ENCODE data around the gene OR8B12.

The OR8B12 gene

GRCh38 chr11:124570160-124570559, 26.7 kb upstream of the OR8B12 start:
- no peaks in the 10 kb centered on the region for H3K4me1 ChIP-seq (ENCODE audit: control insufficient read depth, insufficient read depth, low read length)
- H3K9me3 ChIP-seq (ENCODE audit: control insufficient read depth, insufficient read depth, low read length): no peaks in the 10 kb centered on the region
- WGBS (ENCODE audit: insufficient coverage, insufficient read length): no CpG with 5 or more reads among the region's 7 CpGs
- no peak for DNase-seq (ENCODE audit: low read depth, low spot score)
- no peaks in the 10 kb centered on the region for H3K27me3 ChIP-seq (ENCODE audit: control insufficient read depth, insufficient read depth, low read length)
- H3K36me3 ChIP-seq (ENCODE audit: control insufficient read depth, insufficient read depth, low read length): no peaks in the 10 kb centered on the region
- H3K4me3 ChIP-seq (ENCODE audit: low read length): no peak overlapping the region
- H3K27ac ChIP-seq (ENCODE audit: low read length): no peak overlapping the region

GRCh38 chr11:124569697-124570096, 26.2 kb upstream of the OR8B12 start, which contains the start of gene OR8A1:
Gene OR8A1 (plus strand): TSS chr11:124569997. CDS start chr11:124570120, 123 bp downstream.
- DNase-seq (ENCODE audit: low read depth, low spot score): no peak
- no peaks in the 10 kb centered on the region for H3K9me3 ChIP-seq (ENCODE audit: control insufficient read depth, insufficient read depth, low read length)
- no peaks in the 10 kb centered on the region for H3K4me1 ChIP-seq (ENCODE audit: control insufficient read depth, insufficient read depth, low read length)
- no peak within 1 kb of the TSS for H3K27ac ChIP-seq (ENCODE audit: low read length)
- H3K4me3 ChIP-seq (ENCODE audit: low read length): no peak within 1 kb of the TSS
- H3K36me3 ChIP-seq (ENCODE audit: control insufficient read depth, insufficient read depth, low read length): no peaks in the 10 kb centered on the region
- H3K27me3 ChIP-seq (ENCODE audit: control insufficient read depth, insufficient read depth, low read length): no peaks in the 10 kb centered on the region
- no CpG with 5 or more reads among the region's 4 CpGs for WGBS (ENCODE audit: insufficient coverage, insufficient read length)

GRCh38 chr11:124556828-124557227, 13.4 kb upstream of the OR8B12 start:
- Histone ChIP-seq H3K27me3 (ENCODE audit: control insufficient read depth, insufficient read depth, low read length) (no peaks in the 10 kb centered on the region), H3K27ac (ENCODE audit: low read length) (no peak overlapping the region), H3K9me3 (ENCODE audit: control insufficient read depth, insufficient read depth, low read length) (no peaks in the 10 kb centered on the region), H3K4me3 (ENCODE audit: low read length) (no peak overlapping the region), H3K4me1 (ENCODE audit: control insufficient read depth, insufficient read depth, low read length) (no peaks in the 10 kb centered on the region; the same call in 1 of the 2 replicates), H3K36me3 (ENCODE audit: control insufficient read depth, insufficient read depth, low read length) (no peaks in the 10 kb centered on the region)
- WGBS (ENCODE audit: insufficient coverage, insufficient read length): 100% methylated on average over 1 of the region's 2 CpGs
- no peak for DNase-seq (ENCODE audit: low read depth, low spot score)

- no CpG with 5 or more reads among the region's 4 CpGs for WGBS (ENCODE audit: insufficient coverage, insufficient read length)
- Histone ChIP-seq H3K4me1 (ENCODE audit: control insufficient read depth, insufficient read depth, low read length) (no peaks in the 10 kb centered on the region; the same call in 1 of the 2 replicates), H3K9me3 (ENCODE audit: control insufficient read depth, insufficient read depth, low read length) (no peaks in the 10 kb centered on the region), H3K27ac (ENCODE audit: low read length) (no peak overlapping the region), H3K4me3 (ENCODE audit: low read length) (no peak overlapping the region), H3K27me3 (ENCODE audit: control insufficient read depth, insufficient read depth, low read length) (no peaks in the 10 kb centered on the region), H3K36me3 (ENCODE audit: control insufficient read depth, insufficient read depth, low read length) (no peaks in the 10 kb centered on the region)
- DNase-seq (ENCODE audit: low read depth, low spot score): no peak
Measured at GRCh38 chr11:124551987-124552386, 8.5 kb upstream of the OR8B12 start.

- no peak overlapping the region for H3K27ac ChIP-seq (ENCODE audit: low read length)
- no CpG with 5 or more reads among the region's 6 CpGs for WGBS (ENCODE audit: insufficient coverage, insufficient read length)
- H3K4me1 ChIP-seq (ENCODE audit: control insufficient read depth, insufficient read depth, low read length): no peaks in the 10 kb centered on the region; the same call in 1 of the 2 replicates
- no peaks in the 10 kb centered on the region for H3K36me3 ChIP-seq (ENCODE audit: control insufficient read depth, insufficient read depth, low read length)
- H3K27me3 ChIP-seq (ENCODE audit: control insufficient read depth, insufficient read depth, low read length): no peaks in the 10 kb centered on the region
- H3K9me3 ChIP-seq (ENCODE audit: control insufficient read depth, insufficient read depth, low read length): no peaks in the 10 kb centered on the region
- H3K4me3 ChIP-seq (ENCODE audit: low read length): no peak overlapping the region
- DNase-seq (ENCODE audit: low read depth, low spot score): no peak
Measured at GRCh38 chr11:124551189-124551588, 7.7 kb upstream of the OR8B12 start.

GRCh38 chr11:124543145-124543544, 309 bp downstream of the OR8B12 start:
- no CpG with 5 or more reads among the region's 6 CpGs for whole genome bisulfite sequencing (ENCODE audit: insufficient coverage, insufficient read length)
- Histone ChIP-seq H3K4me1 (ENCODE audit: control insufficient read depth, insufficient read depth, low read length) (no peaks in the 10 kb centered on the region), H3K36me3 (ENCODE audit: control insufficient read depth, insufficient read depth, low read length) (no peaks in the 10 kb centered on the region), H3K27me3 (ENCODE audit: control insufficient read depth, insufficient read depth, low read length) (no peaks in the 10 kb centered on the region), H3K9me3 (ENCODE audit: control insufficient read depth, insufficient read depth, low read length) (no peaks in the 10 kb centered on the region), H3K4me3 (ENCODE audit: low read length) (no peak overlapping the region), H3K27ac (ENCODE audit: low read length) (no peak overlapping the region)
- DNase-seq (ENCODE audit: low read depth, low spot score): no peak

GRCh38 chr11:124541204-124541603, 2.2 kb downstream of the OR8B12 start:
- peaks cover 2% of the 10 kb centered on the region; the same call in 1 of the 2 replicates for H3K4me1 ChIP-seq (ENCODE audit: control insufficient read depth, insufficient read depth, low read length)
- no peaks in the 10 kb centered on the region for H3K27me3 ChIP-seq (ENCODE audit: control insufficient read depth, insufficient read depth, low read length)
- H3K4me3 ChIP-seq (ENCODE audit: low read length): no peak overlapping the region
- H3K27ac ChIP-seq (ENCODE audit: low read length): no peak overlapping the region
- WGBS (ENCODE audit: insufficient coverage, insufficient read length): 100% methylated on average over 2 of the region's 6 CpGs
- no peaks in the 10 kb centered on the region for H3K9me3 ChIP-seq (ENCODE audit: control insufficient read depth, insufficient read depth, low read length)
- DNase-seq (ENCODE audit: low read depth, low spot score): no peak
- no peaks in the 10 kb centered on the region for H3K36me3 ChIP-seq (ENCODE audit: control insufficient read depth, insufficient read depth, low read length)

- no CpG with 5 or more reads among the region's 1 CpG for WGBS (ENCODE audit: insufficient coverage, insufficient read length)
- no peaks in the 10 kb centered on the region for H3K9me3 ChIP-seq (ENCODE audit: control insufficient read depth, insufficient read depth, low read length)
- no peak for DNase-seq (ENCODE audit: low read depth, low spot score)
- H3K4me1 ChIP-seq (ENCODE audit: control insufficient read depth, insufficient read depth, low read length): peaks cover 3% of the 10 kb centered on the region; the same call in 1 of the 2 replicates
- H3K27ac ChIP-seq (ENCODE audit: low read length): no peak overlapping the region
- no peaks in the 10 kb centered on the region for H3K27me3 ChIP-seq (ENCODE audit: control insufficient read depth, insufficient read depth, low read length)
- no peaks in the 10 kb centered on the region for H3K36me3 ChIP-seq (ENCODE audit: control insufficient read depth, insufficient read depth, low read length)
- H3K4me3 ChIP-seq (ENCODE audit: low read length): no peak overlapping the region
Measured at GRCh38 chr11:124538019-124538418, 5.4 kb downstream of the OR8B12 start.

- DNase-seq (ENCODE audit: low read depth, low spot score): peak; percentile 37
- H3K9me3 ChIP-seq (ENCODE audit: control insufficient read depth, insufficient read depth, low read length): no peaks in the 10 kb centered on the region
- WGBS (ENCODE audit: insufficient coverage, insufficient read length): no CpG with 5 or more reads among the region's 6 CpGs
- no peaks in the 10 kb centered on the region for H3K36me3 ChIP-seq (ENCODE audit: control insufficient read depth, insufficient read depth, low read length)
- peaks cover 3% of the 10 kb centered on the region; the same call in 1 of the 2 replicates for H3K4me1 ChIP-seq (ENCODE audit: control insufficient read depth, insufficient read depth, low read length)
- H3K27me3 ChIP-seq (ENCODE audit: control insufficient read depth, insufficient read depth, low read length): no peaks in the 10 kb centered on the region
- no peak overlapping the region for H3K27ac ChIP-seq (ENCODE audit: low read length)
- no peak overlapping the region for H3K4me3 ChIP-seq (ENCODE audit: low read length)
Measured at GRCh38 chr11:124536520-124536919, 6.9 kb downstream of the OR8B12 start.

GRCh38 chr11:124535552-124536232, 7.8 kb downstream of the OR8B12 start:
- H3K27ac ChIP-seq (ENCODE audit: low read length): no peak overlapping the region
- H3K9me3 ChIP-seq (ENCODE audit: control insufficient read depth, insufficient read depth, low read length): no peaks in the 10 kb centered on the region

GRCh38 chr11:124534051-124534450, 9.4 kb downstream of the OR8B12 start:
- H3K27me3 ChIP-seq (ENCODE audit: control insufficient read depth, insufficient read depth, low read length): no peaks in the 10 kb centered on the region
- DNase-seq (ENCODE audit: low read depth, low spot score): no peak
- H3K27ac ChIP-seq (ENCODE audit: low read length): no peak overlapping the region
- peaks cover 3% of the 10 kb centered on the region; the same call in 1 of the 2 replicates for H3K4me1 ChIP-seq (ENCODE audit: control insufficient read depth, insufficient read depth, low read length)
- no peaks in the 10 kb centered on the region for H3K9me3 ChIP-seq (ENCODE audit: control insufficient read depth, insufficient read depth, low read length)
- WGBS (ENCODE audit: insufficient coverage, insufficient read length): no CpG with 5 or more reads among the region's 2 CpGs
- no peaks in the 10 kb centered on the region for H3K36me3 ChIP-seq (ENCODE audit: control insufficient read depth, insufficient read depth, low read length)
- no peak overlapping the region for H3K4me3 ChIP-seq (ENCODE audit: low read length)

More at GRCh38 chr11:124535552-124536232, 7.8 kb downstream of the OR8B12 start:
- Histone ChIP-seq H3K4me3 (ENCODE audit: low read length) (no peak overlapping the region), H3K27me3 (ENCODE audit: control insufficient read depth, insufficient read depth, low read length) (no peaks in the 10 kb centered on the region), H3K4me1 (ENCODE audit: control insufficient read depth, insufficient read depth, low read length) (peaks cover 3% of the 10 kb centered on the region; the same call in 1 of the 2 replicates), H3K36me3 (ENCODE audit: control insufficient read depth, insufficient read depth, low read length) (no peaks in the 10 kb centered on the region)
- DNase-seq (ENCODE audit: low read depth, low spot score): no peak
- WGBS (ENCODE audit: insufficient coverage, insufficient read length): no CpG with 5 or more reads among the region's 8 CpGs
